ENCODE data around the gene WDR33.

Gene WDR33

DNA sequence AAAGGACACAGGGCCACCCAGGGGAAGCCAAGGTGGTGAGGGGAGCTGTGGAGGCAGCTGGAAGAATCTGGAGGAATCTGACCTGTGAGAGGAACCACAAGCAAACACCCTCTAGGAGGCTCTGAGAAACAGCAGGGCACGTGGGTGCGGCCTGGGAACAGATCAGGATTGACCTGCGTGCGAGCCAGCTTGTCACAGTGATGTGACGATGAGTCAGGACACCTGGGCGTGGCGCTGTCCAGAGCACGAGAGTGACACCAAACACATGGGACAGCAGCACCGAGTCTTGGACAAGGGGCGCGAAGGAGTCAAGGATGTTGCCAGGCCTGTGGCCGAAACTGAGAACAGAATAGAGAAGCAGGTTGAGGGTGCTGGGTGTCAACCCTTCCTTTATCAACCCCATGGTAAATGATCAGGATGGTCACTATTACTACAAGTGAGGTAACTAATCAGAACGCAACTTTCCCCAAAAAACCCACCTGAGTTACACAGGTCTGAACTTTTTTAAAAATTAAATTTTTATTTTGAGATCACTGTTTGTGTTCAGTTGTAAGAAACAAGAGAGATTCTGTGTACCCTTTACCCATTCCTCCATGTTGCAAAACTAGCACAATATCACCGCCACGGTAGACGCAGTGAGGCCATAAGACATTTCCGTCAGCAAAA is 110.3 kb downstream of the WDR33 start:
- TF ChIP-seq YY1 (IDR thresholded peaks at IDR 0.05; ENCODE audit: low read depth) (no peak), ZBTB7A (IDR thresholded peaks at IDR 0.05; ENCODE audit: low read depth) (no peak)

DNA sequence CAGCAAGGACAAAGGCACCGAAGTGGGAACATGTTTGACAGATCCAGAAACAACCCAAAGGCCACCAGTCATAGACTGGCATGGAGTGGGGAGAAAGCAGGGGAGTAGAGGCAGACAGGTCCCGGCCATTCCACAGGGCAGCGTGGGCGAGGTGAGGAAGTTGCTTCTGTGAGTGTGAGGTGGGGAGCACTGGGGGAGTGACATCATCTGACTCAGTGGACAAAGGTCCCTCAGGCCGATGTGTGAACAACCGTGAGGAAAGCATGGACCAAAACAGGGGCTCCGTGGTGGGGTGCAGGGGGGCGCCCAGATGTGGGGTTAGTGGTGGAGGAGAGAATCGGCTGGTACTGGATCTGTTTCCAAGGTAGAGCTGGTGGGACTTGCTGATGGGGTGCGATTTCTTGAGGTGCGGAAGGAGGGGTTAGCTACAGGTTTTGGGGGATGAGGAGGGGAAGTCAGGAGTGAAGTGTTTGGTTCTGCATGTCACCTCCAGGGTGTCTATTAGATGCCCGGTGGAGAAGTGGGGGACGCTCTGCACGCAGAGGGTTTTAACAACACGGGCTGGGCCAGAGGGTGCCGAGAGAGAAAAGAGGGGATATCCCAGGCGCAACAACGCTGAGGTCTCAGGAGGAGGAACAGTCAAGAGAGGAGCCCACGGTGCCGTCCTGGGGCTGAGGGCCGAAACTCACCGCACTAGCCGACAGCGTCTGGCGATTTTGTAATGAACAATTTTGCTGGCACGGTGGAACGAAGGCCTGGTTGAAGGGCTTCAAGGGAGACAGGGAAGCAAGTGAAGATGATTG is 112.2 kb downstream of the WDR33 start:
- TF ChIP-seq CREB1 (IDR thresholded peaks at IDR 0.05; ENCODE audit: low read depth) (no peak), TEAD4 (IDR thresholded peaks at IDR 0.05) (no peak), YY1 (IDR thresholded peaks at IDR 0.05; ENCODE audit: low read depth) (no peak), FOXM1 (IDR thresholded peaks at IDR 0.05; ENCODE audit: borderline replicate concordance, low read depth) (no peak), TAF1 (IDR thresholded peaks at IDR 0.05; ENCODE audit: low read depth) (no peak), RAD21 (IDR thresholded peaks at IDR 0.05; ENCODE audit: low read depth) (no peak), NFIC (IDR thresholded peaks at IDR 0.05) (no peak), MAX (IDR thresholded peaks at IDR 0.05) (no peak), ZBTB7A (IDR thresholded peaks at IDR 0.05; ENCODE audit: low read depth) (no peak), CEBPB (IDR thresholded peaks at IDR 0.05) (no peak), EGR1 (IDR thresholded peaks at IDR 0.05) (no peak), TCF12 (IDR thresholded peaks at IDR 0.05; ENCODE audit: low read depth) (no peak), EP300 (IDR thresholded peaks at IDR 0.05; ENCODE audit: borderline replicate concordance) (no peak)
- TF ChIP-seq, protein P1, sequence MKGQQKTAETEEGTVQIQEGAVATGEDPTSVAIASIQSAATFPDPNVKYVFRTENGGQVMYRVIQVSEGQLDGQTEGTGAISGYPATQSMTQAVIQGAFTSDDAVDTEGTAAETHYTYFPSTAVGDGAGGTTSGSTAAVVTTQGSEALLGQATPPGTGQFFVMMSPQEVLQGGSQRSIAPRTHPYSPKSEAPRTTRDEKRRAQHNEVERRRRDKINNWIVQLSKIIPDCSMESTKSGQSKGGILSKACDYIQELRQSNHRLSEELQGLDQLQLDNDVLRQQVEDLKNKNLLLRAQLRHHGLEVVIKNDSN (IDR thresholded peaks at IDR 0.05), result no peak
- TF ChIP-seq, protein P2, sequence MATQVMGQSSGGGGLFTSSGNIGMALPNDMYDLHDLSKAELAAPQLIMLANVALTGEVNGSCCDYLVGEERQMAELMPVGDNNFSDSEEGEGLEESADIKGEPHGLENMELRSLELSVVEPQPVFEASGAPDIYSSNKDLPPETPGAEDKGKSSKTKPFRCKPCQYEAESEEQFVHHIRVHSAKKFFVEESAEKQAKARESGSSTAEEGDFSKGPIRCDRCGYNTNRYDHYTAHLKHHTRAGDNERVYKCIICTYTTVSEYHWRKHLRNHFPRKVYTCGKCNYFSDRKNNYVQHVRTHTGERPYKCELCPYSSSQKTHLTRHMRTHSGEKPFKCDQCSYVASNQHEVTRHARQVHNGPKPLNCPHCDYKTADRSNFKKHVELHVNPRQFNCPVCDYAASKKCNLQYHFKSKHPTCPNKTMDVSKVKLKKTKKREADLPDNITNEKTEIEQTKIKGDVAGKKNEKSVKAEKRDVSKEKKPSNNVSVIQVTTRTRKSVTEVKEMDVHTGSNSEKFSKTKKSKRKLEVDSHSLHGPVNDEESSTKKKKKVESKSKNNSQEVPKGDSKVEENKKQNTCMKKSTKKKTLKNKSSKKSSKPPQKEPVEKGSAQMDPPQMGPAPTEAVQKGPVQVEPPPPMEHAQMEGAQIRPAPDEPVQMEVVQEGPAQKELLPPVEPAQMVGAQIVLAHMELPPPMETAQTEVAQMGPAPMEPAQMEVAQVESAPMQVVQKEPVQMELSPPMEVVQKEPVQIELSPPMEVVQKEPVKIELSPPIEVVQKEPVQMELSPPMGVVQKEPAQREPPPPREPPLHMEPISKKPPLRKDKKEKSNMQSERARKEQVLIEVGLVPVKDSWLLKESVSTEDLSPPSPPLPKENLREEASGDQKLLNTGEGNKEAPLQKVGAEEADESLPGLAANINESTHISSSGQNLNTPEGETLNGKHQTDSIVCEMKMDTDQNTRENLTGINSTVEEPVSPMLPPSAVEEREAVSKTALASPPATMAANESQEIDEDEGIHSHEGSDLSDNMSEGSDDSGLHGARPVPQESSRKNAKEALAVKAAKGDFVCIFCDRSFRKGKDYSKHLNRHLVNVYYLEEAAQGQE (IDR thresholded peaks at IDR 0.05; ENCODE audit: low read depth), result no peak

- TF ChIP-seq RAD21 (IDR thresholded peaks at IDR 0.05; ENCODE audit: low read depth) (no peak), CEBPB (IDR thresholded peaks at IDR 0.05) (no peak), EGR1 (IDR thresholded peaks at IDR 0.05) (no peak), ZBTB7A (IDR thresholded peaks at IDR 0.05; ENCODE audit: low read depth) (no peak), TAF1 (IDR thresholded peaks at IDR 0.05; ENCODE audit: low read depth) (no peak), NFIC (IDR thresholded peaks at IDR 0.05) (no peak), TCF12 (IDR thresholded peaks at IDR 0.05; ENCODE audit: low read depth) (no peak), CREB1 (IDR thresholded peaks at IDR 0.05; ENCODE audit: low read depth) (no peak), EP300 (IDR thresholded peaks at IDR 0.05; ENCODE audit: borderline replicate concordance) (no peak), FOXM1 (IDR thresholded peaks at IDR 0.05; ENCODE audit: borderline replicate concordance, low read depth) (no peak), YY1 (IDR thresholded peaks at IDR 0.05; ENCODE audit: low read depth) (no peak), MAX (IDR thresholded peaks at IDR 0.05) (no peak), TEAD4 (IDR thresholded peaks at IDR 0.05) (no peak)
- TF ChIP-seq, protein P2 (IDR thresholded peaks at IDR 0.05; ENCODE audit: low read depth), result no peak
- TF ChIP-seq, protein P1 (IDR thresholded peaks at IDR 0.05), result no peak
These were observed 113.3 kb downstream of the WDR33 start for GRCh38 chr2:127697482-127698180.

DNA sequence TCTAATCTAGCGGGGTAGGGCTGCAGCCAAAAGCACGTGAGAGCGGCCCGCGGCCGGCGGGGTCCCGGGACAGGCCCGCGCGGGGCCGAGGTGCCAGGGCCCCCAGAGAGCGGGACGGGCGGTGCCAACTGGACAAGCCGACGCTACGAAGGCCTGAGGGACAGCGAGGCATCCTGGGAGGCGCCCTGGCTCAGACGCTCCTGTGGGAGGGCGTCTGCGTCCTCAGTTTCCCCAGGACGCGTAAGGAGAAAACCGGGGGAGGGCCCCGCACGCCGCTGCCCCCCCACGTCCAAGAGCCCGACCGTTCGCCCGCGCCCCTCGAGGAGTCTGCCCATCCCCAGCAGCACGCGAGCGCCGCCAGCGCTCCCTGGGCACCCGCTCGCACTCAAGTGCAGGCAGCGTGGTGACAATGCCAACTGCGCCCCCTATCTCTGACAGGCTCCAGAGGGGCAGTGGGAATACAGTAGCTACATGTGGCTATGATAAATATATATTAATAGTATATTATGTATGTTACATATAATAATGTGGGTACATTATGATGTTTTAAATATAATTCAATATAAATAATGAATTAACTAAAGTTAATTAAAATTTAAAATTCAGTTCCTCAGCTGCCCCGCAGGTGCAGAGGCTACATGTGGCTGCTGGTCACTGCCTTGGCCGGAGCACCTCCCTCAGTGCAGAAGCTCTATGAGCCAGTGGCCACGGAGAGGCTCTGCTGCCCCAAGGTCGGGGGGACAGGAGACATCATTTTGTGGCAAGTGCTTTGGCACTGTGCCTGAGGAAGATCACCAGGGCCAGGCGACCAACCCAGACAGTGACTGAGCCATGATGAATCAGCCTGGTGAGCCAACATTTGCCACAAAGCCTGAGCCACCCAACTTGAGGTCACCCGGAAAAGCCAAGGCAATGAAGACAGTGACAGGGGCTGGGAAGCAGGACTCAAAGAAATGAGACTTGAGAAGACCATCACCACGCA is 115.2 kb downstream of the WDR33 start:
- TF ChIP-seq EP300 (IDR thresholded peaks at IDR 0.05; ENCODE audit: borderline replicate concordance) (no peak), TCF12 (IDR thresholded peaks at IDR 0.05; ENCODE audit: low read depth) (no peak), FOXM1 (IDR thresholded peaks at IDR 0.05; ENCODE audit: borderline replicate concordance, low read depth) (no peak), ZBTB7A (IDR thresholded peaks at IDR 0.05; ENCODE audit: low read depth) (0 out of 2 replicates have a peak, but pooled peaks have one; percentile 33), MAX (IDR thresholded peaks at IDR 0.05) (peak; percentile 92), RAD21 (IDR thresholded peaks at IDR 0.05; ENCODE audit: low read depth) (peak; percentile 71)

All from Ishikawa (cell line).